ENCODE results near the gene MAD1L1. TPM values are rescaled to one million over a fixed set of nuclear protein-coding genes. Genes with fewer than 3 reads are reported as not detected.

The MAD1L1 gene
- total and polyA plus RNA-seq, 2 donors (not counting 3 experiments of a cell fraction or from before 2014, with no cell fraction given), result 34.1 to 42.3 TPM

- Histone ChIP-seq H3K4me1 (ENCODE audit: control insufficient read depth, extremely low read depth, insufficient read depth, low read length) (no peaks in the 10 kb centered on the region), H3K4me3 (replicated peaks in 1 of 3; ENCODE audit: insufficient read depth in 1 of 3, low read depth in 1 of 3, low read length in 3 of 3) (no peak overlapping the region), H3K27ac (ENCODE audit: insufficient read depth, low read depth, low read length) (no peak overlapping the region), H3K9ac (replicated peaks; ENCODE audit: extremely low read depth, insufficient read depth, low read length) (no peak overlapping the region), H3K36me3 (ENCODE audit: control insufficient read depth in 2 of 2, extremely low read depth in 1 of 2, insufficient read depth in 2 of 2, low read length in 2 of 2) (no peaks in the 10 kb centered on the region), H3K9me3 (replicated peaks; ENCODE audit: control insufficient read depth, insufficient read depth, low read length) (no peaks in the 10 kb centered on the region), H3K9me1 (replicated peaks; ENCODE audit: control insufficient read depth, extremely low read depth, insufficient read depth, low read length) (no peaks in the 10 kb centered on the region), H3K27me3 (ENCODE audit: control insufficient read depth in 2 of 2, insufficient read depth in 2 of 2, low read length in 2 of 2) (no peaks in the 10 kb centered on the region), H2AFZ (ENCODE audit: low read depth, low read length) (no peak overlapping the region), H4K20me1 (replicated peaks; ENCODE audit: control insufficient read depth, extremely low read depth, insufficient read depth, low read length) (no peaks in the 10 kb centered on the region), H3K4me2 (ENCODE audit: insufficient read depth, low read length) (no peak overlapping the region), H3K79me2 (ENCODE audit: control insufficient read depth, insufficient read depth, low read length) (no peaks in the 10 kb centered on the region)
- TF ChIP-seq JUN (IDR thresholded peaks at IDR 0.05; ENCODE audit: borderline replicate concordance, insufficient read depth, insufficient read length, low read depth) (no peak), POLR2AphosphoS5 (IDR thresholded peaks at IDR 0.05; ENCODE audit: insufficient read depth, low read depth, low read length) (no peak), POLR2A (IDR thresholded peaks at IDR 0.05; ENCODE audit: low read depth, low read length) (no peak), CTCF (IDR thresholded peaks at IDR 0.05; ENCODE audit: extremely low read depth in 1 of 2, insufficient read depth in 1 of 2, low read depth in 1 of 2, low read length in 2 of 2) (no peak), MYC (IDR thresholded peaks at IDR 0.05; ENCODE audit: low read depth, low read length) (no peak), EZH2 (IDR thresholded peaks at IDR 0.05; ENCODE audit: borderline replicate concordance, low read depth, low read length, severe bottlenecking) (no peak), MAX (IDR thresholded peaks at IDR 0.05; ENCODE audit: insufficient read depth, insufficient read length) (no peak), GATA2 (IDR thresholded peaks at IDR 0.05; ENCODE audit: insufficient read depth, insufficient read length, low read depth, low read length) (no peak), FOS (IDR thresholded peaks at IDR 0.05; ENCODE audit: borderline replicate concordance, insufficient read depth, low read length) (no peak)
- BruUV-seq (replicated peaks), result no TSS peak
- DNase-seq (ENCODE audit: low read depth, low spot score) (no peak), FAIRE-seq (no peak)
- ChIA-PET POLR2A (no interaction called here), CTCF (interaction anchor here (1.1 kb wide), 1 partner anchor 343 kb away, joined by 3 read pairs; no protein-coding TSS in a partner anchor)
- intact Hi-C loops (cut with micrococcal nuclease), result no loop called here
- dilution Hi-C loops (cut with MboI; ENCODE audit: extremely low pct_ligation_motif_present, low sequenced_read_pairs), result no loop called here
Measured at GRCh38 chr7:2007551-2007950, 225.2 kb downstream of the MAD1L1 start.
